Activated naive CD8-positive, alpha-beta T cell treated with anti-CD3 and anti-CD28 coated beads, Interleukin-2, amount 10 ng/mL, durations not matched to agents 7 days and 5 days (primary cell): ENCODE results near the gene CASP3. TPM values are rescaled to one million over a fixed set of nuclear protein-coding genes. Genes with fewer than 3 reads are reported as not detected.
"Not testable (repeated sequence)": the region's sequence is repeated elsewhere in the genome, so short reads cannot be mapped to it uniquely, and the experiment has no call there.

ENCODE experiments used
- ATAC-seq: fragments of 150-1000 bp; cut with Tn5 transposase; one replicate; pipeline ENCODE4 v1.10.0; 2021; ENCODE audit warnings: low read depth, moderate library complexity
- POLR2A ChIA-PET: fragments of 350-600 bp; sonication (Branson Sonifier 250); formaldehyde crosslinking; loops from one replicate; lab custom pipeline; 2021; ENCODE audit warnings: antibody characterized with exemption; lab: Charles Lee
- DNase-seq: peaks from one replicate; pipeline ENCODE4 v3.0.0; 2021
- H3K27ac Mint-ChIP-seq: one replicate; pipeline ENCODE4 v1.8.0; 2022; ENCODE audit warnings: mild to moderate bottlenecking, mixed read lengths
- H3K27me3 Mint-ChIP-seq: one replicate; pipeline ENCODE4 v1.8.0; 2022; ENCODE audit warnings: mild to moderate bottlenecking, moderate library complexity, mixed read lengths
- H3K36me3 Mint-ChIP-seq: one replicate; pipeline ENCODE4 v1.8.0; 2021; ENCODE audit warnings: mild to moderate bottlenecking, mixed read lengths
- H3K4me1 Mint-ChIP-seq: one replicate; pipeline ENCODE4 v1.8.0; 2021; ENCODE audit warnings: mixed read lengths
- H3K4me3 Mint-ChIP-seq: one replicate; pipeline ENCODE4 v1.8.0; 2022; ENCODE audit warnings: mild to moderate bottlenecking, moderate library complexity, mixed read lengths
- H3K9me3 Mint-ChIP-seq: one replicate; pipeline ENCODE4 v1.8.0; 2021; ENCODE audit warnings: mixed read lengths
- total RNA-seq, 2 experiments: library from RNA; stranded (reverse); gene quantifications; one replicate each; pipeline ENCODE4 v1.2.3, GENCODE V29; 2021

The CASP3 gene
- total RNA-seq, 2 experiments from 2014 or later, result 45.3 to 49.8 TPM

DNA sequence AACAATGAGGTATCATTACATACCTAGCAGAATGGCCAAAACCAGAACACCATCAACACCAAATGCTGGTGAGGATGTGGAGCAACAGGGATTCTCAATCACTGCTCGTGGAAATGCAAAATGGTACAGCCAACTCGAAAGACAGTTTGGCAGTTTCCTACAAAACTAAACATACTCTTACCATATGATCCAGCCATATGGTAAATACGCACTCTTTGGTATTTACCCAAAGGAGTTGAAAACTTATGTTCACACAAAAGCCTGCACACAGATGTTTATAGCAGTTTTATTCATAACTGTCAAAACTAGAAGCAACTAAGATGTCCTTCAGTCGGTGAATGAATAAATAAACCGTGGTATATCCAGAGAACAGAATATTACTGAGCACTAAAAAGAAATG lies 7.8 kb downstream of the CASP3 start:
- Mint-ChIP-seq H3K4me3 (no peak overlapping the region), H3K4me1 (peaks cover 63% of the 10 kb centered on the region), H3K9me3 (no peaks in the 10 kb centered on the region), H3K36me3 (peaks cover 49% of the 10 kb centered on the region), H3K27me3 (no peaks in the 10 kb centered on the region), H3K27ac (no peak overlapping the region)
- POLR2A ChIA-PET, result no interaction called here
- ATAC-seq (no peak), DNase-seq (no peak)

DNA sequence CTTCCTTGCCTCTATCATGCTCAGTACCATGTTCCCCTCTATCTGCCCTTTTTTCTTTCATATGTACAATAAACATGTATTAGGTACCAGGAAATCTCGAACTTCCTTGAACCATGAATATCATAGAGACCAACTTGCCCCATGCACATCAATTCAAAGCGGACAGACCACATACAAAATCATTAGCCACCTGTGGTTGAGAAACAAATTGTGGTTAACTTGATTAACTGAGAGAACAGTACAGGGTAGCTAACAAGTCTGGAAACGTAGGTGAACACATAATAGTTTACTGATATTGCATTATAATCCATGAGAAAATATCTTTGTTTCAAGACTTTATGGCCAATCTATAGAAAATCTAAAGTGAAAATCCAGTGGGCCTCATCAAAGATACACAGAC lies 8.2 kb downstream of the CASP3 start:
- Mint-ChIP-seq H3K4me3 (no peak overlapping the region), H3K36me3 (peaks cover 48% of the 10 kb centered on the region), H3K27me3 (no peaks in the 10 kb centered on the region), H3K27ac (no peak overlapping the region), H3K9me3 (no peaks in the 10 kb centered on the region), H3K4me1 (peaks cover 59% of the 10 kb centered on the region)
- DNase-seq (no peak), ATAC-seq (no peak)
- POLR2A ChIA-PET, result no interaction called here

DNA sequence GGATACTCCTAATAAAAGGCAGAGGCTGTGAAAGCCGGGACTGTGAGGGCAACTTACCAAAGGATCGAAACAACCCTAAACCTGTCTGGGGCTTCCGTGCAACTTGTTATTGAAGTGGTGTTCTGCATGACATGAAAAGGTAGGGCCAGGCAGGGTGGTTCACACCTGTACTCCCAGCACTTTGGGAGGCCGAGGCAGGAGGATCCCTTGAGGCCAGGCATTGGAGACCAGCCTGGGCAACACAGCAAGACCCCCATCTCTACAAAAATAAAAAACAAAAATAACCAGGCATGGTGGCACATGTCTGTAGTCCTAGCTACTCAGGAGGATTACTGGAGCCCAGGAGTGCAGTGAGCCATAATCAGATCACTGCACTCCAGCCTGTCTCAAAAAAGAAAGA lies 12.3 kb downstream of the CASP3 start:
- no peak overlapping the region for H3K4me3 Mint-ChIP-seq
- H3K27ac Mint-ChIP-seq, result no peak overlapping the region
- H3K4me1 Mint-ChIP-seq, result peaks cover 36% of the 10 kb centered on the region
- POLR2A ChIA-PET, result interaction anchor here (0.6 kb wide), 1 partner anchor 43 kb away, joined by 3 read pairs; no protein-coding TSS in a partner anchor
- no peak for DNase-seq
- H3K9me3 Mint-ChIP-seq, result no peaks in the 10 kb centered on the region
- H3K27me3 Mint-ChIP-seq, result no peaks in the 10 kb centered on the region
- H3K36me3 Mint-ChIP-seq, result peaks cover 52% of the 10 kb centered on the region
- ATAC-seq, result no peak

DNA sequence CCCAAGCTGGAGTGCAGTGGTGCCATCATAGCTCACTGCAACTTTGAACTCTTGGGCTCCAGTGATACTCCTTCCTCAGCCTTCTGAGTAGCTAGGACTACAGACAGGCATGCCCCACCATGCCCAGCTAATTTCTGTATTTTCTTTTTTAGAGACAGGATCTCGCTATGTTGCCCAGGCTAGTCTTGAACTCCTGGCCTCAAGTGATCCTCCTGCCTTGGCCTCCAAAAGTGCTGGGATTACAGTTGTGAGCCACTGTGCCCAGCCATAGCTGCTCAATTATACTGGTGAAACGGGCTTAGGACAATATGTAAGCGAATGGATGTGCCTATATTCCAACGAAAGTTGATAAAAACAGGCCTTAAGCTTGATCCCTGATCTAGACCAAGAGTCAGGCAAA lies 13.1 kb downstream of the CASP3 start:
- no peak for ATAC-seq
- no peaks in the 10 kb centered on the region for H3K27me3 Mint-ChIP-seq
- no peak overlapping the region for H3K4me3 Mint-ChIP-seq
- DNase-seq, result no peak
- H3K4me1 Mint-ChIP-seq, result peaks cover 34% of the 10 kb centered on the region
- no peaks in the 10 kb centered on the region for H3K9me3 Mint-ChIP-seq
- H3K27ac Mint-ChIP-seq, result no peak overlapping the region
- POLR2A ChIA-PET, result interaction anchor here (0.6 to 1.3 kb wide), 2 partner anchors 12 to 42 kb away, joined by 3 to 4 read pairs; no protein-coding TSS in a partner anchor
- peaks cover 52% of the 10 kb centered on the region for H3K36me3 Mint-ChIP-seq

DNA sequence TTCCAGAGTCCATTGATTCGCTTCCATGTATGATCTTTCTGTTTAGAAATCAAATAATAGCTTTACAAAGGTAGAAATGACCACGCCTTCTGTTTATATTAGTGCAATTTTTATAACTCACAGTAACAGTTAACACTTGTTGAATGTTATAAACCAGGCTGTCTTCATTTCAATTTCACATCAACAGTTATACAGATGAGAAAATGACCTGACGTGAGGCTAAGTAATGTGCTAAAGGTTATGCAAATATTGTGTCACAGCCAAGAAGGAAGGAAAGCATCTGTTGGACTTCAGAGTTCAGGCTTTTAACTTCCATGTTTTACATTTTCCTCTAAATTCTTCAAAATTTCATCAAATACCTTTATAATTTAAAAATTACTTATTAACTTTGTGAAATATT lies 13.9 kb downstream of the CASP3 start:
- Mint-ChIP-seq H3K4me1 (peaks cover 29% of the 10 kb centered on the region), H3K4me3 (no peak overlapping the region), H3K27ac (no peak overlapping the region), H3K27me3 (no peaks in the 10 kb centered on the region), H3K36me3 (peaks cover 51% of the 10 kb centered on the region), H3K9me3 (no peaks in the 10 kb centered on the region)
- DNase-seq (no peak), ATAC-seq (no peak)
- POLR2A ChIA-PET, result interaction anchor here (1.3 kb wide), 1 partner anchor 13 kb away, joined by 4 read pairs; no protein-coding TSS in a partner anchor

DNA sequence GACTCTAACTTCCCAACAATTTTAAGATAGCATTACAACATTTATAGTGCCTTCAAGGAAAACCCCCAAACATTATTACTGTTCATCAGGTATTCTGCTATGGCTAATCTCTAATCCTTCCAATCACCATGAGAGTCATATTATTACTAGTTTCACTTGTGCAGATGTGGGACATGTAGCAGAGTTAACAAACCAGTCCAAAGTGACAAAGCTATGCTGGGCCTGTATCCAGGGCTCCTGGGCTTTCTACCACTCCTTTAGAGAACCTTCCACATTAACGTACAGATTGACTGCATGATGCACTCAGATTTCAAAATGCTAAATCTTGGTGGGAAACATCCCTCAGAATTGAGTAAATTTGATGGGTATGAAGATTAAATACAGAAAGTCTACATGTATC lies 16.4 kb downstream of the CASP3 start:
- POLR2A ChIA-PET, result interaction anchor here (1.1 to 2.6 kb wide), 3 partner anchors 14 to 101 kb away, joined by 3 to 9 read pairs (median 6); partner anchors contain the start of genes CASP3, CENPU and PRIMPOL
- H3K9me3 Mint-ChIP-seq, result no peaks in the 10 kb centered on the region
- no peaks in the 10 kb centered on the region for H3K27me3 Mint-ChIP-seq
- no peak overlapping the region for H3K4me3 Mint-ChIP-seq
- DNase-seq (no peak), ATAC-seq (no peak)
- peaks cover 50% of the 10 kb centered on the region for H3K36me3 Mint-ChIP-seq
- H3K4me1 Mint-ChIP-seq, result peaks cover 16% of the 10 kb centered on the region
- no peak overlapping the region for H3K27ac Mint-ChIP-seq

DNA sequence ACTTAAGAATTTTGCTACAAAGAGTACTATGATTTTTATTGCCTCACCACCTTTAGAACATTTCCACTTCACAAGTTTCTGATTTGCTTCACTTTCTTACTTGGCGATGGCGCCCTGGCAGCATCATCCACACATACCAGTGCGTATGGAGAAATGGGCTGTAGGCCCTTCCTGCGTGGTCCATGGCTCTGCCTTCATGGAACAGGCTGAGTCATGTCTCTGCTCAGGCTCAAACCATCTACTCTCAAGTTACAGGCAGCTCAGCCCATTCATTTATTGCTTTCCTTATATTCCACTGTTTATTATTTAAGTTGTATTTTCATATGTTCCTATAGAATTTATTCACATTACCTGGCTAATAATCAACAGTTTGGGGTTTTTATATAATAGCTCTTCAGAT lies 21.1 kb downstream of the CASP3 start:
- ATAC-seq, result no peak
- H3K27ac Mint-ChIP-seq, result no peak overlapping the region
- no peak overlapping the region for H3K4me3 Mint-ChIP-seq
- H3K27me3 Mint-ChIP-seq, result no peaks in the 10 kb centered on the region
- peaks cover 62% of the 10 kb centered on the region for H3K36me3 Mint-ChIP-seq
- H3K4me1 Mint-ChIP-seq, result peaks cover 39% of the 10 kb centered on the region
- H3K9me3 Mint-ChIP-seq, result no peaks in the 10 kb centered on the region
- DNase-seq, result no peak
- POLR2A ChIA-PET, result no interaction called here

DNA sequence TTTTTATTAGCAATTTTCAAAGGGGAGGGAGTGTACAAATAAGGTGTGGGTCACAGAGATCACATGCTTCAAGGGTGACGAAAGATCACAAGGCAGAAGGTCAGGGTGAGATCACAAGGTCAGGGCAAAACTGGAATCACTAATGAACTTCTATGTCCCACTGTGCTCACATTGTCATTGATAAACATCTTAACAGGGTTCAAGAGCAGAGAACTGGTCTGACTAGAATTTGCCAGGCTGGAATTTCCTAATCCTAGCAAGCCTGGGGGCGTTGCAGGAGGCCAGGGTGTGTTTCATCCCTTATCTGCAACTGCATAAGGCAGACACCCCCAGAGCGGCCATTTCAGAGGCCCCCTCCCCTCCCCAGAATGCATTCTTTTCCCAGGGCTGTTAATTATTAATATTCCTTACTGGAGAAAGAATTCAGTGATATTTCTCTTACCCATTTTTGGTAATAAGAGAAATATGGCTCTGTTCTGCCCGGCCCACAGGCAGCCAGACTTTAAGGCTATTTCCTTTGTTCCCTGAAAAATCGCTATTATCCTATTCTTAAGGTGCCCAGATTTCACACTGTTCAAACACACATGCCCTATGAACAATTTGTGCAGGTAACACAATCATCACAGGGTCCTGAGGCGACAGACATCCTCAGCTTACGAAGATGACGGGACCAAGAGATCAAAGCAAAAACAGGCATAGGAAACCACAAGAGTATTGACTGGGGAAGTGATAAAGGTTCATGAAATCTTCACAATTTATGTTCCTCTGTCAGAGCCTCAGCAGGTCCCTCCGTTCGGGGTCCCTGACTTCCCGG lies 23.3 kb downstream of the CASP3 start:
- Mint-ChIP-seq H3K36me3 (peaks cover 56% of the 10 kb centered on the region), H3K27ac (peak overlapping the region; percentile 20), H3K4me1 (peaks cover 37% of the 10 kb centered on the region)
- ATAC-seq, result peak; percentile 24
- not testable (repeated sequence) for H3K9me3 Mint-ChIP-seq, DNase-seq, H3K4me3 Mint-ChIP-seq, H3K27me3 Mint-ChIP-seq
- POLR2A ChIA-PET, result interaction anchor here (1.1 to 1.4 kb wide), 2 partner anchors 89 to 108 kb away, joined by 3 read pairs; partner anchors contain the start of gene CENPU

DNA sequence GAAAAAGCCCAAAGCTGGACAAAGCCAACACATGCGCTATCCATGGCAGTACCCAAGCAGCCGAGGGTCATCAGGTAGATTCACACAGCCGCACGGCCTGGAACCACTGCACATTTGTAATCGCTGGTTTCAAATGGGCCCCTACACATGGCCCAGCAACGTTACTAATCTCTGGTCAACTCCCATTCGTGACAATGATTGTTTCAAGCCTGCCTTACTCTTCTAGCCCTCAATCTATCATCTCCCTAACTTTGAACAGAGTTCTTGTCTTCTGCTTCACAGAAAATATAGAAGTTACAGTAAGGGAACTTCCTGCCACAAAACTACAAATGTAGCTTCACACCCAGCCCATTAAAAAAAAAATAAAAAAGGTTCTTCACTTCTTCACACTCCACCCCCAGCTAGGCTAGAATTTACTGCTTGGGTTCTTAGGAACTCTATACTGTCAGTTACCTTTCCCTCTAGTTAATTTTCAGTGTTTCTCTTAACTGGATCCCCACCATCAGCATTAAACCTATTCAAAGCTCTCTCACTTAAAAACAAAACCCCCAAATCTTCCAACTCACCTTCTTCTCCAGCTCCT lies 24.2 kb downstream of the CASP3 start:
- Mint-ChIP-seq H3K27me3 (no peaks in the 10 kb centered on the region), H3K4me3 (peak overlapping the region; percentile 17), H3K4me1 (peaks cover 35% of the 10 kb centered on the region), H3K27ac (peak overlapping the region; percentile 59), H3K36me3 (peaks cover 53% of the 10 kb centered on the region), H3K9me3 (no peaks in the 10 kb centered on the region)
- no peak for DNase-seq
- ATAC-seq, result peak; percentile 43
- POLR2A ChIA-PET, result interaction anchor here (1.1 to 1.4 kb wide), 2 partner anchors 88 to 109 kb away, joined by 3 read pairs; partner anchors contain the start of gene CENPU

DNA sequence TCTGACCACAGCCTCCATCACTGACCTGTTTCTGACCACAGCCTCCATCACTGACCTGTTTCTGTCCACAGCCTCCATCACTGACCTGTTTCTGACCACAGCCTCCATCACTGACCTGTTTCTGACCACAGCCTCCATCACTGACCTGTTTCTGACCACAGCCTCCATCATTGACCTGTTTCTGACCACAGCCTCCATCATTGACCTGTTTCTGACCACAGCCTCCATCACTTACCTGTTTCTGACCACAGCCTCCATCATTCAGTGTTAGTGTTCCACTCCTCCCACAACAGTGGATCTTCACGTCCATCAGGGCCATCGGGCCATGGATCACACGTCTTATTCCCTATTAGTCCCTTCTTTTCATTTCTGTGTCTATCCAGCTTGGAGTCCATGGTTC lies 24.7 kb downstream of the CASP3 start:
- ATAC-seq, H3K9me3 Mint-ChIP-seq, H3K27ac Mint-ChIP-seq, DNase-seq, H3K4me3 Mint-ChIP-seq, H3K27me3 Mint-ChIP-seq: not testable (repeated sequence)
- peaks cover 34% of the 10 kb centered on the region for H3K4me1 Mint-ChIP-seq
- peaks cover 52% of the 10 kb centered on the region for H3K36me3 Mint-ChIP-seq
- POLR2A ChIA-PET, result interaction anchor here (1.1 kb wide), 1 partner anchor 88 kb away, joined by 3 read pairs; no protein-coding TSS in a partner anchor

DNA sequence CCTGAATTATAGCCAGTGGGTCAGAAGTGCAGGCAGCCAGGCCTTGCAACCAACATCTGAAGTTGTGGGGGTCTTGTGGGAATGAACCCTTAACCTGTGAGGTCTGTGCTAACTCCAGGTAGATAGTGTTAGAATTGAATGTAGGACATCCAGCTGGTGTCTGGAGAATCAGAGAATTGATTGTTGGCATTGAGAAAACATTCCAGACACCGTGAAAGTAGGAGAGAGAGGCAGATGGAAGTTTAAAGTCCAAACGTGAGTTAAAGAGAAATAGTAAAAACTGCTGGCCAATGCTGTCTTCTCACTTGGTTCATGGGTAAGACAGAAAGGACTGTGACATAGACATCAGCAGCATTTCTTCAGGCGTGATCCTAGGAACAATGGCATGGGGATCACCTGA lies 27.7 kb downstream of the CASP3 start:
- H3K4me1 Mint-ChIP-seq, result peaks cover 18% of the 10 kb centered on the region
- ATAC-seq (no peak), DNase-seq (no peak)
- H3K27me3 Mint-ChIP-seq, result no peaks in the 10 kb centered on the region
- H3K36me3 Mint-ChIP-seq, result peaks cover 29% of the 10 kb centered on the region
- H3K9me3 Mint-ChIP-seq, result no peaks in the 10 kb centered on the region
- POLR2A ChIA-PET, result no interaction called here
- H3K4me3 Mint-ChIP-seq, result no peak overlapping the region
- H3K27ac Mint-ChIP-seq, result no peak overlapping the region

DNA sequence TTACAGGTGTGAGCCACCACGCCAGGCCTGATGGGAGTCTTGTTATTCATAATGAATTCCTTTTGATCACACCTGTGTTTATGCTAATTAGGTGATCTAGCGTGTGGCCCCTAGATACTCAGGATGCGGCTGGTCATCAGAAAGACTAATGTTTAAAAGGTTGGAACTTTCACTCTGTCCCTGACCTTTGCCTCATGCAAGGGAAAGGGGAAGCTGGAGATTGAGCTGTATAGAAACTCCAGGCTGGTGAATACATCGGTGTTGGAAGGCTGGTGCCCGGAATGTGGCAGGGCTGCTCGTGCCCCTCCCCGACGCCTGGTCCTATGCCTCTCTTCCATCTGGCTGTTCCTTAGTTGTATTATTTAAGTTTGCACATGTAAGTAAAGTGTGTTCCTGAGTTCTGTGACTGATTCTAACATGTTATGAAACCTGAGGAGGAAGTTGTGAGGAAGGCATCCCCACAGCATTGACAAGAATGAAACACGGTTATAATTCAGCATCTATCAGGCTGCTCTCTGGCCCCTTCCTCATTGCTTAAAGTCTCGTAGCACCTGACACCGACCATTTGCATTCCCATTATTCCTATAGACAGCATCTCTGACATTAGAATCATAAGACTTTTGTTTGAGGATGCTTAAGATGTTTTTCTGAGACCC lies 28.9 kb downstream of the CASP3 start:
- H3K4me1 Mint-ChIP-seq, result peaks cover 9% of the 10 kb centered on the region
- no peaks in the 10 kb centered on the region for H3K27me3 Mint-ChIP-seq
- no peak for ATAC-seq
- no peak overlapping the region for H3K27ac Mint-ChIP-seq
- no peaks in the 10 kb centered on the region for H3K9me3 Mint-ChIP-seq
- POLR2A ChIA-PET, result no interaction called here
- no peak overlapping the region for H3K4me3 Mint-ChIP-seq
- no peak for DNase-seq
- peaks cover 25% of the 10 kb centered on the region for H3K36me3 Mint-ChIP-seq

DNA sequence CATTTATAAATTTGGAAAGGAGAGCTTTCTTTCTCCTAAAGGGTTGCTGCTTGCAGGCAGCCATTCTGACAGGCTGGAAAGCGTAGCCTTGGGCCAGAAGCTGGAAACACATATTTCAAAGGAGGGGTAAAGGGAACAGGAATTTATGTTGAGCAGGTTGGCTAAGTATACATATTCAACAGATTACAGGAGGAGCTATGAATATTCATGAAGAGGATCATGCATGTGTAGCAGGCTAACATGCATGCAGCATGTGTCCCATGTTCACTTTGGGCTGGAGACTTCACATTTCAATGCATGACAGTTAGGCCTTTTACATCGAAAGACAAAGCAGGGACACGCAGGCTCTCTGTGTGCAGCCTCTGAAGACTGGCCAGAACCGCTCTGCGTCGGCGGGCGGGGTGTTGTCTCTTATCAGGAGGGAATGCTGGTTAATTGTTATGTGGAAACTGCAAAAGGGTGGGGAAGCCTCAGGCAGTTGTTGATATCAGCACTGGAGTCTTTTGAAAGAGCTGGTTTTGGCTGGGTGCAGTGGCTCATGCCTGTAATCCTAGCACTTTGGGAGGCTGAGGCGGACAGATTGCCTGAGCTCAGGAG lies 31.5 kb downstream of the CASP3 start:
- ATAC-seq, result no peak
- H3K4me3 Mint-ChIP-seq, result no peak overlapping the region
- no peak overlapping the region for H3K27ac Mint-ChIP-seq
- no peak for DNase-seq
- peaks cover 11% of the 10 kb centered on the region for H3K9me3 Mint-ChIP-seq
- H3K27me3 Mint-ChIP-seq, result peaks cover 2% of the 10 kb centered on the region
- POLR2A ChIA-PET, result no interaction called here
- H3K36me3 Mint-ChIP-seq, result peaks cover 19% of the 10 kb centered on the region
- no peaks in the 10 kb centered on the region for H3K4me1 Mint-ChIP-seq
